GM23248 (cell line): ENCODE measurements around the gene FARP2. TPM values are rescaled to one million over a fixed set of nuclear protein-coding genes. Genes with fewer than 3 reads are reported as not detected.

Source experiments
- DNase-seq: peaks from one replicate; pipeline ENCODE4 v3.0.0-alpha.2; 2015
- H2AFZ ChIP-seq: fragments of 200-600 bp; sonication (generic); 2 replicates; pipeline ENCODE4 v1.6.1; 2016; ENCODE audit warnings: antibody characterized with exemption
- H3F3A ChIP-seq: fragments of 200-600 bp; sonication (generic); 2 replicates; pipeline ENCODE4 v1.6.1; 2016; ENCODE audit warnings: mild to moderate bottlenecking, antibody characterized with exemption, mixed run types; ENCODE audit not compliant: insufficient read depth
- H3K27ac ChIP-seq: fragments of 200-600 bp; sonication (generic); 2 replicates; pipeline ENCODE4 v1.5.1; 2016; ENCODE audit warnings: mild to moderate bottlenecking
- H3K27me3 ChIP-seq: fragments of 200-600 bp; sonication (generic); replicated peaks from 2 replicates; pipeline ENCODE4 v1.6.1; 2016; ENCODE audit warnings: mild to moderate bottlenecking; ENCODE audit not compliant: insufficient read depth
- H3K36me3 ChIP-seq: fragments of 200-600 bp; sonication (generic); 2 replicates; pipeline ENCODE4 v1.6.1; 2016; ENCODE audit warnings: low read depth, mild to moderate bottlenecking
- H3K4me1 ChIP-seq: fragments of 200-600 bp; sonication (generic); 2 replicates; pipeline ENCODE4 v1.6.1; 2016; ENCODE audit warnings: mild to moderate bottlenecking; ENCODE audit not compliant: insufficient read depth
- H3K4me2 ChIP-seq: fragments of 200-600 bp; sonication (generic); one replicate; pipeline ENCODE4 v1.6.1; 2016; ENCODE audit warnings: mild to moderate bottlenecking; ENCODE audit not compliant: unreplicated experiment
- H3K4me3 ChIP-seq: fragments of 200-600 bp; sonication (generic); 2 replicates; pipeline ENCODE4 v1.5.1; 2016; ENCODE audit warnings: mild to moderate bottlenecking
- H3K79me2 ChIP-seq: fragments of 200-600 bp; sonication (generic); 2 replicates; pipeline ENCODE4 v1.6.1; 2016; ENCODE audit warnings: mild to moderate bottlenecking; ENCODE audit not compliant: insufficient read depth
- H3K9ac ChIP-seq: fragments of 200-600 bp; sonication (generic); 2 replicates; pipeline ENCODE4 v1.6.1; 2016; ENCODE audit warnings: mild to moderate bottlenecking
- H3K9me2 ChIP-seq: fragments of 200-600 bp; sonication (generic); 2 replicates; pipeline ENCODE4 v1.6.1; 2016; ENCODE audit warnings: mixed run types, mild to moderate bottlenecking, moderate library complexity; ENCODE audit not compliant: insufficient read depth
- H3K9me3 ChIP-seq: fragments of 200-600 bp; sonication (generic); one replicate; pipeline ENCODE4 v1.6.1; 2017; ENCODE audit warnings: low read depth
- H4K20me1 ChIP-seq: fragments of 200-600 bp; sonication (generic); 2 replicates; pipeline ENCODE4 v1.6.0; 2016; ENCODE audit not compliant: insufficient read depth
- EZH2 ChIP-seq: fragments of 200-600 bp; sonication (generic); IDR thresholded peaks from 2 replicates; pipeline ENCODE4 v1.6.1; 2018; ENCODE audit warnings: antibody characterized with exemption, mild to moderate bottlenecking; ENCODE audit not compliant: insufficient read depth, poor library complexity, severe bottlenecking
- EZH2phosphoT487 ChIP-seq: fragments of 200-600 bp; sonication (generic); IDR thresholded peaks from 2 replicates; pipeline ENCODE4 v1.6.1; 2018; ENCODE audit warnings: antibody characterized with exemption, moderate library complexity, mild to moderate bottlenecking, low read depth; ENCODE audit not compliant: insufficient read depth
- WGBS, 2 experiments: methylation state at CpG; one replicate each; pipeline ENCODE4 v1.1.6; 2015 to 2017; ENCODE audit warnings: low lambda C conversion rate in 2 of 2, low coverage in 1 of 2; ENCODE audit errors: missing lambda C conversion rate in 2 of 2; 5-methylcytosine and 5-hydroxymethylcytosine counted together
- in situ Hi-C: fragments of 300-500 bp; cut with MboI; formaldehyde crosslinking; loops from 2 replicates; pipeline ENCODE4 v1.15.0; 2020
- polyA plus RNA-seq: library from polyadenylated mRNA; unstranded; fragments of >200 nt; fragmentation: Nextera tagmentation; extraction: Ambion mirVana; gene quantifications from 2 replicates; pipeline ENCODE4 v1.2.1, GENCODE V29; 2016
- total RNA-seq: library from RNA; depleted of rRNA; stranded (reverse); fragments of >200 nt; shearing (Covaris generic); gene quantifications from 2 replicates; pipeline ENCODE4 v1.2.3, GENCODE V29; 2014

Gene FARP2
- total and polyA plus RNA-seq, 2 experiments from 2014 or later, result 30.9 to 39.0 TPM

GRCh38 chr2:241425368-241425767 is 69.3 kb downstream of the FARP2 start:
- Histone ChIP-seq H3K9me3 (no peaks in the 10 kb centered on the region), H3K4me3 (no peak overlapping the region), H3K36me3 (peaks cover 38% of the 10 kb centered on the region), H3K27ac (no peak overlapping the region), H4K20me1 (no peaks in the 10 kb centered on the region), H3K9ac (no peak overlapping the region), H3K27me3 (no peaks in the 10 kb centered on the region), H3K79me2 (no peaks in the 10 kb centered on the region), H3K4me1 (no peaks in the 10 kb centered on the region), H3K9me2 (no peaks in the 10 kb centered on the region), H2AFZ (no peak overlapping the region), H3F3A (0 out of 2 replicates have a peak, but pooled peaks cover 3% of the 10 kb centered on the region), H3K4me2 (no peak overlapping the region)
- in situ Hi-C loops, result no loop called here
- 41 to 43% methylated on average over 3 of the region's 3 CpGs for WGBS, 2 experiments
- no peak for TF ChIP-seq EZH2phosphoT487
- no peak for TF ChIP-seq EZH2
- no peak for DNase-seq

GRCh38 chr2:241430178-241430577 is 74.1 kb downstream of the FARP2 start:
- H3K9me2 ChIP-seq, result no peaks in the 10 kb centered on the region
- no peaks in the 10 kb centered on the region for H3K27me3 ChIP-seq
- H4K20me1 ChIP-seq, result no peaks in the 10 kb centered on the region
- no peak overlapping the region for H3K27ac ChIP-seq
- no peaks in the 10 kb centered on the region for H3K4me1 ChIP-seq
- H3K9ac ChIP-seq, result no peak overlapping the region
- no peaks in the 10 kb centered on the region for H3K79me2 ChIP-seq
- H3K4me3 ChIP-seq, result no peak overlapping the region
- H3K36me3 ChIP-seq, result peaks cover 38% of the 10 kb centered on the region
- no peak overlapping the region for H3K4me2 ChIP-seq
- no peak overlapping the region for H2AFZ ChIP-seq
- 0 out of 2 replicates have a peak, but pooled peaks cover 3% of the 10 kb centered on the region for H3F3A ChIP-seq
- no peak for DNase-seq
- WGBS, 2 experiments, result 79 to 84% methylated on average over 2 of the region's 2 CpGs
- H3K9me3 ChIP-seq, result no peaks in the 10 kb centered on the region
- no peak for TF ChIP-seq EZH2
- no peak for TF ChIP-seq EZH2phosphoT487
- in situ Hi-C loops, result no loop called here

DNA sequence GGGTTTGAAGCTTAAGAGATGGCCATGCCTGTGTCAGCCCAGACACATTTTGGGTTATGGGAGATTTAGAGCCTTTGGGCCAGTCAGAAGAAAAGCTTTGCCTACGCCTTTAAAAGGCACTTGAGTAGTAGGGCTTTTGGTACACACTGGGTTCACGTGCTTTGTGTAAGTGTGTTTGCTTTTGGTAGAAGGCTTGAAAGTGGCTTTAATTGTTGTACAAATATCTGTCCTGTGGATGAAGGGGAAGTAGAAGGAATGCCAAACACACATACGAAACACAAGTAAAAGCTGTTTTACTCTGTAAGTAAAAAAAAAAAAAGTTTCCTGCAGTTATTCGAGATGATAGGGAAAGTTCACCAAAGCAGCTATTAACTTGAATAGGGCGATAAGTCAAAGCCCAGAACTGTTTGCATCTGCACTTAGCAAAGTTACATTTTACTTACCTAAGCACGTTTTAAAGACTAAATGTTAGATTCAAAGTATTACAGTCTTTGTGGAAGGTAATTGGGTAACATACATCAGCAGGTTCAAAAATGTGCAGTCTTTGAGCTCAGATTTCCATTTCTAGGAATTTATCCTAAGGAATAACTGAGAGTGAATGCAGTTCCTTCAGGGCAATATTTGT is 76.9 kb downstream of the FARP2 start:
- H3K4me2 ChIP-seq, result no peak overlapping the region
- no peaks in the 10 kb centered on the region for H4K20me1 ChIP-seq
- H3K4me3 ChIP-seq, result no peak overlapping the region
- H3K9ac ChIP-seq, result no peak overlapping the region
- no peaks in the 10 kb centered on the region for H3K9me3 ChIP-seq
- TF ChIP-seq EZH2, result no peak
- no peak for TF ChIP-seq EZH2phosphoT487
- no peaks in the 10 kb centered on the region for H3K27me3 ChIP-seq
- no peak overlapping the region for H2AFZ ChIP-seq
- H3K36me3 ChIP-seq, result peaks cover 39% of the 10 kb centered on the region
- H3K4me1 ChIP-seq, result no peaks in the 10 kb centered on the region
- in situ Hi-C loops, result no loop called here
- no peaks in the 10 kb centered on the region for H3K9me2 ChIP-seq
- no peaks in the 10 kb centered on the region for H3K79me2 ChIP-seq
- no peak overlapping the region for H3K27ac ChIP-seq
- 98% methylated on average over 6 of the region's 6 CpGs for WGBS, 2 experiments
- H3F3A ChIP-seq, result no peaks in the 10 kb centered on the region
- DNase-seq, result no peak

DNA sequence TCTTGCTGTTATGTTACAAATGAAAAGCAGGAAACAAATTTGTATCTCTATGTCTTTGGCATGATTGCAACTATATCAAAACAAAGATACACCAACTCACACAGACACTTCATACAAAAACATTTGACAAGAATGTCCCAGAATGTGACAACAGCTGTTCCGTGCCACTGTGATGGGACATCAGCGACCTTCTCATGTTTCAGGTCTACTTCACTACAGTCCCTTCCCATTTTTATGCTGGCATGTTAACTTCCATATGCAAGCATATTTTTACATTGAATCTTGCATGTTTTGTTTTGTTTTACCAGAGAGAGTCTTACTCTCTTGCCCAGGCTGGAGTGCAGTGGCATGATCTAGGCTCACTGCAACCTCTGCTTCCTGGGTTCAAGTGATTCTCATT is 81.1 kb downstream of the FARP2 start:
- peaks cover 17% of the 10 kb centered on the region; the same call in 1 of the 2 replicates for H3K36me3 ChIP-seq
- no peak overlapping the region for H3K4me2 ChIP-seq
- H3K9ac ChIP-seq, result no peak overlapping the region
- H2AFZ ChIP-seq, result no peak overlapping the region
- no peaks in the 10 kb centered on the region for H4K20me1 ChIP-seq
- no peaks in the 10 kb centered on the region for H3K4me1 ChIP-seq
- DNase-seq, result no peak
- H3F3A ChIP-seq, result no peaks in the 10 kb centered on the region
- WGBS, 2 experiments, result 75 to 82% methylated on average over 2 of the region's 2 CpGs
- no peak overlapping the region for H3K27ac ChIP-seq
- in situ Hi-C loops, result no loop called here
- no peaks in the 10 kb centered on the region for H3K9me3 ChIP-seq
- H3K9me2 ChIP-seq, result no peaks in the 10 kb centered on the region
- no peaks in the 10 kb centered on the region for H3K27me3 ChIP-seq
- H3K4me3 ChIP-seq, result no peak overlapping the region
- H3K79me2 ChIP-seq, result no peaks in the 10 kb centered on the region
- TF ChIP-seq EZH2phosphoT487 (no peak), EZH2 (no peak)
